Loucy (cell line): ENCODE data around the gene CNOT4.

Experiments
- CTCF ChIP-seq: fragments of 200-600 bp; sonication (generic); conservative IDR thresholded peaks from 2 replicates; pipeline ENCODE4 v1.5.1; 2014; ENCODE audit warnings: mild to moderate bottlenecking, antibody characterized with exemption, low read length
- EZH2phosphoT487 ChIP-seq: fragments of 200-600 bp; IDR thresholded peaks from 2 replicates; pipeline ENCODE4 v1.6.1; 2018; ENCODE audit warnings: antibody characterized with exemption, mild to moderate bottlenecking, moderate library complexity, borderline replicate concordance

DNA sequence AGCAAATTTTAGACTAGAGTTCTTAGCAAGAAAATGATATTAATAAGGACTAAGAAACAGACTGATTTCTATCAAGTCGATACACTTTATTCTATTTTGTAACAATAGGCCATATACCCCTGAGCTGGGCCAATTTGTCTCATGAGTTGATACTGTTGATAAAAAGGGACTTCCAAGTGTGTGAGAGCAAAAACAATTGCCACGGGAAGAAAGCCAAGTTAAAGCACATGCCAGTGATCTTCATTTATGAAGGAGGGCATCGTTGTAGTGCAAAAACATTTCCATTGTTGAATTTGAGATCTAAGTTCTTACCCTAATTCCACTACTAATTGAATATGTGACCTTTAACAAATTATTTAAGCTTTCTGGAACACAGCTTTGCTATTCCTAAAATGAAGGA, 119.9 kb downstream of the CNOT4 start:
- TF ChIP-seq EZH2phosphoT487: no peak
- TF ChIP-seq CTCF: no peak
